Breast epithelium (tissue), 4 donors: ENCODE measurements around the gene ADRM1. TPM values are rescaled to one million over a fixed set of nuclear protein-coding genes. Genes with fewer than 3 reads are reported as not detected.
A peak's percentile ranks its signal among the peaks of the same experiment; 100 is the strongest.

ENCODE experiments used
- DNase-seq, 2 donors: peaks; one replicate each; pipeline ENCODE4 v3.0.0-alpha.2; 2019; ENCODE audit warnings: low spot score in 2 of 2
- H3K27ac ChIP-seq, 2 donors: fragments of 200-600 bp; sonication (generic) in 1 of 2; one replicate each; pipeline ENCODE4 v1.5.1; 2016 to 2019; ENCODE audit warnings: mild to moderate bottlenecking in 1 of 2
- H3K27me3 ChIP-seq, 2 donors: fragments of 200-600 bp; sonication (generic) in 1 of 2; one replicate each; pipeline versions ENCODE4 v1.5.1 to v1.6.0; 2017 to 2019; ENCODE audit warnings: control low read depth in 1 of 2, mild to moderate bottlenecking in 1 of 2
- H3K36me3 ChIP-seq: fragments of 200-600 bp; one replicate; pipeline ENCODE4 v1.5.1; 2019
- H3K4me1 ChIP-seq, 2 donors: fragments of 200-600 bp; sonication (generic); one replicate each; pipeline ENCODE4 v1.5.1; 2016 to 2019; ENCODE audit warnings: control low read depth in 1 of 2
- H3K4me3 ChIP-seq, 3 donors: fragments of 200-600 bp; sonication (generic); 1 replicate in 2 of 3; 2 replicates in 1 of 3; pipeline ENCODE4 v1.5.1; 2016 to 2019; ENCODE audit warnings: mild to moderate bottlenecking in 3 of 3, moderate library complexity in 2 of 3
- H3K9me3 ChIP-seq, 2 donors: fragments of 200-600 bp; sonication (generic) in 1 of 2; one replicate each; pipeline ENCODE4 v1.5.1; 2016 to 2019; ENCODE audit warnings: control low read depth in 1 of 2
- POLR2A ChIP-seq: fragments of 450-650 bp; IDR thresholded peaks from one replicate; pipeline ENCODE4 v1.6.1; 2016; ENCODE audit warnings: antibody characterized with exemption, mild to moderate bottlenecking, moderate library complexity
- POLR2AphosphoS5 ChIP-seq, 3 donors: sonication (generic); formaldehyde crosslinking; IDR thresholded peaks; one replicate each; pipeline ENCODE4 v1.6.1; 2017; ENCODE audit warnings: antibody characterized with exemption in 3 of 3
- intact Hi-C: fragments of 100-400 bp; cut with DNase I; formaldehyde crosslinking; loops from one replicate; pipeline ENCODE4 v1.15.1; 2023; ENCODE audit warnings: low total_unique reads
- total RNA-seq, 3 donors: library from RNA; depleted of rRNA; stranded (reverse); fragments of >200 nt; gene quantifications; one replicate each; pipeline ENCODE4 v1.1.0, GENCODE V29; 2016
- TF ChIP-seq, protein P1 (sequence below), 3 donors: fragments of 450-650 bp; IDR thresholded peaks; one replicate each; pipeline ENCODE4 v1.5.1; 2016 to 2017; ENCODE audit warnings: antibody characterized with exemption in 3 of 3, mild to moderate bottlenecking in 3 of 3, moderate library complexity in 3 of 3

The ADRM1 gene
- total RNA-seq, 3 donors from 2014 or later = 80.2 to 131 (median 105) TPM

DNA sequence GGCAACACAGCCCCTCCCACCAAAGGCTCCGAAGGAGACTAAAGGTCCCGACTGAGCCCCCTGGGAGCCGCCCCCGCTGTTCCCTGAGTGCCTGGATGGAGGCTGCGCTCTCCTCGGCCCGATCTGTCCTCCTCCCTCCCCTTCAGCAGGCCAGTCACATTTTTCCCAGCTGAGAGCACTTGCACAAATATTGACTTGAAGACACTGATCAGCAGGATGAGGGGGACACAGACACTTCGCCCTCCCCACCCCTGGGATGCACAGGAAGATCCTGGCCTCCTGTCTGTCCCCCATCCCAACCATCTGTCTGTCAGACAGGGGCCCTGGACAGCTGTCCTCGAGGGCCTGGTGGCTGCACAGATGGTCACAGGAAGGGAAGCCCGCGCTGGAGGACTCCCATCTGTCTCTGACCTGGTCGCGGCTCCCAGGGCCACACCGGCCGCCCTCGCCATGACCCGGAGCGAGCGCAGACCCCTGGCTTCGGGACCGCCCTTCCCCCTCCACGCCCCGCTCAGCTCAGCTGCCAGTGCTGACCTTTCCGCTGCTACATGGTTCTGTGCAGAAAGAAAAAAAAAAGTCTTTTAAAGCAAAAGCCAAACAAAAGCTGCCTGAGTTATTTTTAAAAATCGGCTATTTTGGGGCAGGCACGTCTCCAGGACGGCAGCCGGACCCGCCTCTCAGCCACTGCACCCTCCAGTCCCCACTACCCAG is 53.2 kb downstream of the ADRM1 start:
- DNase-seq = no peak
- Histone ChIP-seq H3K27ac (peak overlapping the region; percentile 79 to 92), H3K9me3 (no peaks in the 10 kb centered on the region), H3K4me3 (peak overlapping the region in 2 of 3 donors; percentile 17 to 51), H3K36me3 (no peaks in the 10 kb centered on the region), H3K4me1 (peaks cover 43 to 47% of the 10 kb centered on the region in 2 donors), H3K27me3 (no peaks in the 10 kb centered on the region)
- TF ChIP-seq, protein P1, sequence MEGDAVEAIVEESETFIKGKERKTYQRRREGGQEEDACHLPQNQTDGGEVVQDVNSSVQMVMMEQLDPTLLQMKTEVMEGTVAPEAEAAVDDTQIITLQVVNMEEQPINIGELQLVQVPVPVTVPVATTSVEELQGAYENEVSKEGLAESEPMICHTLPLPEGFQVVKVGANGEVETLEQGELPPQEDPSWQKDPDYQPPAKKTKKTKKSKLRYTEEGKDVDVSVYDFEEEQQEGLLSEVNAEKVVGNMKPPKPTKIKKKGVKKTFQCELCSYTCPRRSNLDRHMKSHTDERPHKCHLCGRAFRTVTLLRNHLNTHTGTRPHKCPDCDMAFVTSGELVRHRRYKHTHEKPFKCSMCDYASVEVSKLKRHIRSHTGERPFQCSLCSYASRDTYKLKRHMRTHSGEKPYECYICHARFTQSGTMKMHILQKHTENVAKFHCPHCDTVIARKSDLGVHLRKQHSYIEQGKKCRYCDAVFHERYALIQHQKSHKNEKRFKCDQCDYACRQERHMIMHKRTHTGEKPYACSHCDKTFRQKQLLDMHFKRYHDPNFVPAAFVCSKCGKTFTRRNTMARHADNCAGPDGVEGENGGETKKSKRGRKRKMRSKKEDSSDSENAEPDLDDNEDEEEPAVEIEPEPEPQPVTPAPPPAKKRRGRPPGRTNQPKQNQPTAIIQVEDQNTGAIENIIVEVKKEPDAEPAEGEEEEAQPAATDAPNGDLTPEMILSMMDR (IDR thresholded peaks at IDR 0.05) = no peak
- intact Hi-C loops = no loop called here

DNA sequence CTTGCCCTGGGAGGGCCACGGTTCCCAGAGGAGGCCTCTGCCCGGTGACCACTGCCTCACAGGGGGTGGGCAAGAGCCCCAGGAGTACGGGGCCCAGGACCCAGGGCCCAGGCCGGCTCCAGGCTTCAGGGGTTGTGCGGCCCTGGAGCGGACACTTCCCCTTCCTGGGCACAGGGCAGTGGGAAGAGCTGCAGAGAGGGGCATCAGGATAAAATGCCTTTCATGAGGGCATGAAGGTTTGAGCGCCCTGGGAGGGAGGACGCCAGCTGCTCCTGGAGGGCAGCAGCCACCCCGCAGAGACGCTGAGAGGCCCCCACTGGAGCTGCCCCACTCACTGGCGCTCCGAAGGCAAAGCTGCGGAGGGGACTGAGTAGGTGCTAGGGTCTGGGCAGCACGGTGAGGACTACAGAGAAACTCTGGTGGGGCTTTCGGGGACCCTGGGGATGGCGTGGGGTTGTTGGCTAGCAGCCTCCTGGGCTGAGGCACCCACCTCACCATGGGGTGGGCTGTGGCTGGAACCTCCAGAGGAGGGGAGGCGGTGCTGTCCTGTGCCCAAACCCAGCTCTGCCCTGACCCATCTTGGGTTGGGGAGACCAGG is 53.9 kb downstream of the ADRM1 start:
- intact Hi-C loops = no loop called here
- Histone ChIP-seq H3K9me3 (no peaks in the 10 kb centered on the region), H3K27ac (peak overlapping the region; percentile 79 to 92), H3K36me3 (no peaks in the 10 kb centered on the region), H3K4me3 (peak overlapping the region in 1 of 3 donors; percentile 51), H3K4me1 (peaks cover 45 to 50% of the 10 kb centered on the region in 2 donors), H3K27me3 (no peaks in the 10 kb centered on the region)
- TF ChIP-seq POLR2A (no peak), POLR2AphosphoS5 (IDR thresholded peaks at IDR 0.05) (no peak)
- TF ChIP-seq, protein P1 (IDR thresholded peaks at IDR 0.05) = no peak
- DNase-seq = no peak

DNA sequence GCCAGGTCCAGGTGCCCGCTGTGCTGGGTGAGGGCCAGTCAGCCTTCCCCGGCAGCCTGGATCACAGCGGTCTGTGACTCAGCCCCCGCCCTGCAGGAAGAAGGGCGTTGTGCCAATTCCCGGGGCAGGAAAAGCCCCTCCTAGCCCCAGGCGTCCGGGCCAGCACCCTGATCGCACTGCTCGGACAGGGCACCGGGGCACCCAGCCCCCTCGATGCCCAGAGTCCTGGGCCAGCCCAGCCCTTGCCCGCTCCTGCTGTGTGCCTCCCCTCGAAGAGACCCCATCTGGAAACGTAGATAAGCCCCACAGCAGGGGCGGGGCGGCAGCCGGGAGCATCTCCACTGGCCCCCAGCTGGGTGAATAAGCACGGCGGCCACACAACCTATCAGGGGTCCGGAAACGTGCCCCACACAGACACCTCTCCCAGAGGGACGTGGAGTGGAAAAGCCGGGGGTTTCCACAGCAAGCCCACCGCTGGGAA is 54.4 kb downstream of the ADRM1 start:
- no peak for DNase-seq
- Histone ChIP-seq H3K4me1 (peaks cover 47 to 53% of the 10 kb centered on the region in 2 donors), H3K9me3 (no peaks in the 10 kb centered on the region), H3K4me3 (peak overlapping the region in 1 of 3 donors; percentile 51), H3K36me3 (no peaks in the 10 kb centered on the region), H3K27me3 (no peaks in the 10 kb centered on the region), H3K27ac (peak overlapping the region; percentile 79 to 92)
- intact Hi-C loops = no loop called here
- TF ChIP-seq POLR2A (no peak), POLR2AphosphoS5 (IDR thresholded peaks at IDR 0.05) (no peak)
- TF ChIP-seq, protein P1 (IDR thresholded peaks at IDR 0.05) = no peak

DNA sequence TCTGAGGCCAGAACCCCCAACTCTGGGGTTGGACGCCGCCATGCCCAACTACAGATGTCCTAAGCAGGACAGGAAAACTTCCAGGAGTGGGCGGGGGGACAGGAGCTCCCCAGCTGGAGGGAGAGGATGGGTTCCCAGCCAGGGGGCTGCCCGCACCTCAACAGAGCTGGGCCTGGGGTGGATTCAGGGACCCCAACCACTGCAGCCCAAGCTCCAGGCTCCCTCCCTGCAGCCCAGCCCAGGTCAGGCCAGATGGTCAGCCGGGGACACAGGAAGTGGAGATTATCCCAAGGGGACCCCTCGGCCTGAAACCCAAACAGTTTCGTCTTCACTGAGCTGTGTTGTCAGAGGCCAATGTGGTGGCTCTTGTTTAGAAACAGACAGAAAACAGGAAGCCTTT is 54.9 kb downstream of the ADRM1 start:
- H3K27ac ChIP-seq = peak overlapping the region; percentile 79 to 92
- H3K4me1 ChIP-seq = peaks cover 47 to 57% of the 10 kb centered on the region in 2 donors
- H3K4me3 ChIP-seq = peak overlapping the region in 1 of 3 donors; percentile 51
- no peaks in the 10 kb centered on the region for H3K36me3 ChIP-seq
- no peak for TF ChIP-seq POLR2AphosphoS5 (IDR thresholded peaks at IDR 0.05)
- TF ChIP-seq, protein P1 (IDR thresholded peaks at IDR 0.05) = no peak
- TF ChIP-seq POLR2A = no peak
- H3K9me3 ChIP-seq = no peaks in the 10 kb centered on the region
- H3K27me3 ChIP-seq = no peaks in the 10 kb centered on the region
- no peak for DNase-seq
- intact Hi-C loops = no loop called here

Other genes with a start within 250 kb of the ADRM1 start
- gene TAF4, start 237.1 kb upstream of the ADRM1 start, total RNA-seq = 10 to 100 TPM; 11.1 to 13.0 (median 12.7) TPM
- 10 to 100 TPM; 20.6 to 26.5 (median 25.6) TPM for gene LSM14B, start 180.5 kb upstream of the ADRM1 start, total RNA-seq
- 100 to 1,000 TPM; 200 to 579 (median 380) TPM for gene PSMA7, start 159.6 kb upstream of the ADRM1 start, total RNA-seq
- 10 to 100 TPM; 12.5 to 18.4 (median 14.4) TPM for gene SS18L1, start 159.2 kb upstream of the ADRM1 start, total RNA-seq
- gene MTG2, start 120.0 kb upstream of the ADRM1 start, total RNA-seq = 10 to 100 TPM; 16.3 to 32.1 (median 25.6) TPM
- not detected for gene HRH3, start 82.7 kb upstream of the ADRM1 start, total RNA-seq
- 10 to 100 TPM; 25.0 to 46.1 (median 38.0) TPM for gene OSBPL2, start 64.5 kb upstream of the ADRM1 start, total RNA-seq
- 100 to 1,000 TPM in 1 of 3 donors, 10 to 100 TPM in 2; 16.6 to 114 (median 53.3) TPM for gene LAMA5, start 64.3 kb downstream of the ADRM1 start, total RNA-seq
- gene RPS21, start 84.1 kb downstream of the ADRM1 start, total RNA-seq = 1,000 to 10,000 TPM; 1,723 to 3,116 (median 2,974) TPM
- 1 to 10 TPM; 1.8 to 3.2 (median 2.9) TPM for gene CABLES2, start 104.3 kb downstream of the ADRM1 start, total RNA-seq
- gene RBBP8NL, start 124.5 kb downstream of the ADRM1 start, total RNA-seq = 1 to 10 TPM in 2 of 3 donors, not detected in 1; 2.0 to 4.0 TPM
- under 1 TPM in 1 of 3 donors, not detected in 2; 0.73 TPM for gene GATA5, start 173.0 kb downstream of the ADRM1 start, total RNA-seq